Body of pancreas (tissue), 4 donors: Measurements from ENCODE around the gene SMIM36. TPM values are rescaled to one million over a fixed set of nuclear protein-coding genes. Genes with fewer than 3 reads are reported as not detected.

ENCODE experiments used
- ATAC-seq: fragments of 150-250 bp; one replicate; pipeline ENCODE4 v1.9.1; 2016
- DNase-seq, 4 donors: peaks; one replicate each; pipeline ENCODE4 v3.0.0-alpha.2; 2019
- H3K27ac ChIP-seq, 4 donors: fragments of 200-600 bp; sonication (generic); 1 replicate in 3 of 4; 2 replicates in 1 of 4; pipeline versions ENCODE4 v1.5.1 to v1.6.1; 2016 to 2019; ENCODE audit warnings: mild to moderate bottlenecking in 1 of 4, mixed read lengths in 1 of 4, moderate library complexity in 1 of 4
- H3K27me3 ChIP-seq, 2 donors: fragments of 200-600 bp; sonication (generic); one replicate each; pipeline ENCODE4 v1.6.0; 2016; ENCODE audit warnings: mild to moderate bottlenecking in 1 of 2
- H3K36me3 ChIP-seq, 2 donors: fragments of 200-600 bp; sonication (generic); replicated peaks in 1 of 2; 2 replicates each; pipeline ENCODE4 v1.5.1; 2016; ENCODE audit warnings: low read depth in 2 of 2; ENCODE audit not compliant: insufficient read depth in 1 of 2
- H3K4me1 ChIP-seq: fragments of 200-600 bp; sonication (generic); one replicate; pipeline ENCODE4 v1.6.0; 2016
- H3K4me3 ChIP-seq, 2 donors: fragments of 200-600 bp; sonication (generic); 1 replicate in 1 of 2; 2 replicates in 1 of 2; pipeline ENCODE4 v1.5.1; 2016 to 2019
- H3K9me3 ChIP-seq, 3 donors: fragments of 200-600 bp; sonication (generic); 1 replicate in 2 of 3; 2 replicates in 1 of 3; pipeline ENCODE4 v1.5.1; 2016
- CTCF ChIP-seq, 7 experiments: fragments of 450-650 bp in 4 of 7; fragments of 200-600 bp in 3 of 7; sonication (generic) in 3 of 7; IDR thresholded peaks; one replicate each; pipeline ENCODE4 v1.5.1; 2016 to 2019; ENCODE audit warnings: antibody characterized with exemption in 7 of 7
- POLR2A ChIP-seq, 3 donors: fragments of 450-650 bp; IDR thresholded peaks; one replicate each; pipeline ENCODE4 v1.6.1; 2016; ENCODE audit warnings: antibody characterized with exemption in 3 of 3, mild to moderate bottlenecking in 2 of 3
- WGBS, 2 donors: methylation state at CpG; one replicate each; pipeline ENCODE4 v1.1.5; 2017; 5-methylcytosine and 5-hydroxymethylcytosine counted together
- intact Hi-C: fragments of 100-400 bp; cut with DNase I; formaldehyde crosslinking; loops from one replicate; pipeline ENCODE4 v1.15.1; 2023
- total RNA-seq, 2 donors: library from RNA; depleted of rRNA; stranded (reverse); fragments of >200 nt; gene quantifications; one replicate each; pipeline ENCODE4 v1.1.0, GENCODE V29; 2016

The SMIM36 gene
- total RNA-seq, 2 donors from 2014 or later = not detected

GRCh38 chr17:55417411-55418268, 93.6 kb downstream of the SMIM36 start:
- TF ChIP-seq CTCF (IDR thresholded peaks at IDR 0.05) (no peak), POLR2A (IDR thresholded peaks at IDR 0.05) (no peak)
- ATAC-seq = no peak
- no peaks in the 10 kb centered on the region for H3K9me3 ChIP-seq
- no peak overlapping the region for H3K4me3 ChIP-seq
- no peak for DNase-seq
- intact Hi-C loops = no loop called here
- 96 to 97% methylated on average over 3 to 4 of the region's 4 CpGs for WGBS, 2 donors
- no peak overlapping the region for H3K27ac ChIP-seq
- H3K36me3 ChIP-seq = no peaks in the 10 kb centered on the region
- H3K4me1 ChIP-seq = peaks cover 17% of the 10 kb centered on the region
- no peaks in the 10 kb centered on the region for H3K27me3 ChIP-seq

DNA sequence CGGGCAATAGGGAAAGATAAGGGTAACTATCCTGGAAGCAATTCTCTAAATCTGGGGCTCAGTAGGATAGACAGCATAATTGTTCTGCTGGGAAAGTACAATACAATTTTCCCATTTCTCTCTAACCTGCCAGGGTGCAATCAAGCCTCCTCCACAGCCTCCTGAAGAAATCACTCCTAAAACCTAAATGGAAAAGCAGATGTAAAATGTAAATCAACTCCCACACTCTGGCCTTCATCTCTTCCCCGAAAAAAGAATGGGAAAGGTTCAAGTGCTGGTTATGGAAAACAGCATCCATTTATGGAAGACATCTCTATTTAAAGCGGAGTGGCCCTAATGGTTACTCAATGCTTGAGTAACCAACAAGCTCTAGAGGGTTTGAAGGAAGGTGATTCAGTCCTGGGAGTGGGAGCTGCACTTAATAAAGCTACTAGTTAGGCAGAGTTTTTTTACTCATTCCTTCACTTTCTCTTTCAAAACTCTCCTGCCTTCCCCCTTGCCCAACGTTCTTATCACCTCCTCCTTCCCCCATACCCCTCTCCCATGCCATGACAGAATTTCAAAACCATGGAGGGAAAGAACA, 94.7 kb downstream of the SMIM36 start:
- H3K27ac ChIP-seq = no peak overlapping the region
- peaks cover 12% of the 10 kb centered on the region for H3K4me1 ChIP-seq
- H3K36me3 ChIP-seq = no peaks in the 10 kb centered on the region
- TF ChIP-seq CTCF (IDR thresholded peaks at IDR 0.05) = no peak
- no peak for TF ChIP-seq POLR2A (IDR thresholded peaks at IDR 0.05)
- 74 to 75% methylated on average over 4 of the region's 4 CpGs for WGBS, 2 donors
- no peaks in the 10 kb centered on the region for H3K9me3 ChIP-seq
- intact Hi-C loops = no loop called here
- no peaks in the 10 kb centered on the region for H3K27me3 ChIP-seq
- ATAC-seq (no peak), DNase-seq (no peak)
- H3K4me3 ChIP-seq = no peak overlapping the region

DNA sequence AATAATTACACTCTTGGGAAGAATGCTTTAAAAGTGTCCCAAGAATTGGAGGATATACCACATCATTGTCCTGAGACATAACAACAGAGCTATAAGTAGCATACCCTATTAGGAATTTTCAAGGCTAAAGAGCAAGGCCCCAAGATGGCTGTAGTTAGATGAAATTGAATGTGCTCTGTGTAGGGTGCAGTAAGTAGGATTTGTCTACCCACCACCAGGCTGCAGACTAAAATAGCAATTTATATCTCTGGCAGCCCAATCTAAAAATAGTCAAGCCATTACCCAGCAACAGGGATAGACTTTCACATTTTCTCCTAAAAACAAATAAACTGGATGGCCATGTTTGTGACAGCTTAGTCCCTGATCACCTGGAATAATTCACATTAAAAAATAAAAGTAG, 95.3 kb downstream of the SMIM36 start:
- Histone ChIP-seq H3K36me3 (peaks cover 0 to 1% of the 10 kb centered on the region in 2 donors), H3K9me3 (no peaks in the 10 kb centered on the region), H3K4me1 (peaks cover 10% of the 10 kb centered on the region), H3K27me3 (no peaks in the 10 kb centered on the region), H3K4me3 (no peak overlapping the region), H3K27ac (no peak overlapping the region)
- TF ChIP-seq CTCF (IDR thresholded peaks at IDR 0.05) (no peak), POLR2A (IDR thresholded peaks at IDR 0.05) (no peak)
- intact Hi-C loops = no loop called here
- DNase-seq = no peak
- ATAC-seq = no peak

- no peak overlapping the region for H3K4me3 ChIP-seq
- ATAC-seq = no peak
- H3K27me3 ChIP-seq = no peaks in the 10 kb centered on the region
- WGBS, 2 donors = 90 to 98% methylated on average over 4 of the region's 4 CpGs
- DNase-seq = no peak
- no peak overlapping the region for H3K27ac ChIP-seq
- intact Hi-C loops = no loop called here
- no peaks in the 10 kb centered on the region for H3K4me1 ChIP-seq
- H3K36me3 ChIP-seq = peaks cover 0 to 5% of the 10 kb centered on the region in 2 donors
- no peaks in the 10 kb centered on the region for H3K9me3 ChIP-seq
- TF ChIP-seq POLR2A (IDR thresholded peaks at IDR 0.05) = no peak
- TF ChIP-seq CTCF (IDR thresholded peaks at IDR 0.05) = no peak
Measured at GRCh38 chr17:55414983-55415382, 96.3 kb downstream of the SMIM36 start.
